ENCODE measurements around the gene GPC6.

- TF ChIP-seq CTCF (conservative IDR thresholded peaks at IDR 0.05) (no peak), EZH2 (IDR thresholded peaks at IDR 0.05; ENCODE audit: low read depth) (no peak)
Observed at GRCh38 chr13:93320942-93321341, 94.3 kb downstream of the GPC6 start.
